Measurements from ENCODE around the gene SUMO3. TPM values are rescaled to one million over a fixed set of nuclear protein-coding genes. Genes with fewer than 3 reads are reported as not detected.

SUMO3 gene
- total RNA-seq, 4 donors from 2014 or later = 62.6 to 88.4 (median 67.4) TPM

DNA sequence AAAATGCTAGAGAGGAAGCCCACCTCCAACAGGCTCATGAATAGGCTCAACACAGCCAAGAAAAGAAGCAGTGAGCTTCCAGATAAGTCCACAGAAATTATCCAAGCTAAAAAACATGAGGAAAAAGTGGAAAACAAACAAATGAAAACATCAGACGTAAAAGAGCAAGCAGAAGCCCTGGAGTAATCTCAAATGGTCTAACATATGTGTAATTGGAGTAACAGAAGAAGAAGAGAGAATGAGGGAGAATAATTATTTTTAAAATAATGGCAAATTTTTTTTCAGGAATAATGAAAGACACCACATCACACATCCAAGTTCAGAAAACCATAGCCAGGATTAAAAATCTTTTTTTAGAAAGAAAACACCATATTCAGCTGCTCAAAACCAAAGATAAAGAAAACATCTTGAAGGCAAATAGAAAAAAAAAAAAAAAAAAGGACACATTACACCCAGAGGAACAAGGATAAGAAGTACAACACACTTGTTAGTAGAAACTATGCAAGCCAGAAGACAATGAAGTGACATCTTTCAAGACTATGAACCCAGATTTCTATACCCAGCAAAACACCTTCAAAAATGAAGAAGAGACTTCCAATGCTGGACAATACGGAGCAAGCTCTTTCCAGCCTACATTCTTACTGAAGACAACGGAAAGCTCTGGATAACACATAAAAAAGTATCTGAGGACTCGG is 10.6 kb upstream of the SUMO3 start:
- Histone ChIP-seq H3K4me3 (no peak overlapping the region), H3K27me3 (no peaks in the 10 kb centered on the region), H3K36me3 (no peaks in the 10 kb centered on the region), H3K27ac (no peak overlapping the region), H3K4me1 (no peaks in the 10 kb centered on the region), H3K9me3 (no peaks in the 10 kb centered on the region)
- intact Hi-C loops (cut with DNase I; ENCODE audit: low total_unique reads) = no loop called here
- no peak for DNase-seq
- TF ChIP-seq, protein P1, sequence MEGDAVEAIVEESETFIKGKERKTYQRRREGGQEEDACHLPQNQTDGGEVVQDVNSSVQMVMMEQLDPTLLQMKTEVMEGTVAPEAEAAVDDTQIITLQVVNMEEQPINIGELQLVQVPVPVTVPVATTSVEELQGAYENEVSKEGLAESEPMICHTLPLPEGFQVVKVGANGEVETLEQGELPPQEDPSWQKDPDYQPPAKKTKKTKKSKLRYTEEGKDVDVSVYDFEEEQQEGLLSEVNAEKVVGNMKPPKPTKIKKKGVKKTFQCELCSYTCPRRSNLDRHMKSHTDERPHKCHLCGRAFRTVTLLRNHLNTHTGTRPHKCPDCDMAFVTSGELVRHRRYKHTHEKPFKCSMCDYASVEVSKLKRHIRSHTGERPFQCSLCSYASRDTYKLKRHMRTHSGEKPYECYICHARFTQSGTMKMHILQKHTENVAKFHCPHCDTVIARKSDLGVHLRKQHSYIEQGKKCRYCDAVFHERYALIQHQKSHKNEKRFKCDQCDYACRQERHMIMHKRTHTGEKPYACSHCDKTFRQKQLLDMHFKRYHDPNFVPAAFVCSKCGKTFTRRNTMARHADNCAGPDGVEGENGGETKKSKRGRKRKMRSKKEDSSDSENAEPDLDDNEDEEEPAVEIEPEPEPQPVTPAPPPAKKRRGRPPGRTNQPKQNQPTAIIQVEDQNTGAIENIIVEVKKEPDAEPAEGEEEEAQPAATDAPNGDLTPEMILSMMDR (IDR thresholded peaks at IDR 0.05) = no peak
- TF ChIP-seq POLR2A (IDR thresholded peaks at IDR 0.05) = no peak

DNA sequence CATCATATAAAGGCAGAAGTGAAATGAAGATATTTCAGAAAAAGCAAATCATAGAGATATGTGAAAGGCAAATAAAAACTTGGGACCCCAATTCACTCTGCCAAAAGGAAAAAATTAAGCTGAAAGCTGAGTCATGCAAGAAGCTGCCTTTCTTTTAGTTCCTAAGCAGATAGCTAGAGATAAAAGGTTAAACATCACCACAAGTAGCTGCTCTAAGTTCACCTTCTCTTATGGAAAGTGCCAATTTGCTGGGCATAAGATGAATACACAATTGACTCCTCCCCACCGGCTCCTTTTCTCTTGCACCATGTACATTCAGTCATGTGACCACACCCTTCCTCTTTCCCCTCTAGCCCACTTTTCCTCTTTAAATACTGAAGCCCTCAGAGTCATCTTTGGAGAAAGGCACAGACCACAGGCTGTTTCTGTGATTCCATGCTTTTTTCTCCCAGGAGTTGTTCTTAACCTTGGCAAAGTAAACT is 5.4 kb upstream of the SUMO3 start:
- no peaks in the 10 kb centered on the region for H3K36me3 ChIP-seq
- TF ChIP-seq, protein P1 (IDR thresholded peaks at IDR 0.05) = no peak
- TF ChIP-seq POLR2A (IDR thresholded peaks at IDR 0.05) = no peak
- DNase-seq = no peak
- H3K27me3 ChIP-seq = no peaks in the 10 kb centered on the region
- no peak overlapping the region for H3K27ac ChIP-seq
- intact Hi-C loops (cut with DNase I; ENCODE audit: low total_unique reads) = no loop called here
- H3K4me1 ChIP-seq = peaks cover 0 to 5% of the 10 kb centered on the region in 2 donors
- H3K4me3 ChIP-seq = no peak overlapping the region
- peaks cover 0 to 8% of the 10 kb centered on the region in 2 donors for H3K9me3 ChIP-seq

DNA sequence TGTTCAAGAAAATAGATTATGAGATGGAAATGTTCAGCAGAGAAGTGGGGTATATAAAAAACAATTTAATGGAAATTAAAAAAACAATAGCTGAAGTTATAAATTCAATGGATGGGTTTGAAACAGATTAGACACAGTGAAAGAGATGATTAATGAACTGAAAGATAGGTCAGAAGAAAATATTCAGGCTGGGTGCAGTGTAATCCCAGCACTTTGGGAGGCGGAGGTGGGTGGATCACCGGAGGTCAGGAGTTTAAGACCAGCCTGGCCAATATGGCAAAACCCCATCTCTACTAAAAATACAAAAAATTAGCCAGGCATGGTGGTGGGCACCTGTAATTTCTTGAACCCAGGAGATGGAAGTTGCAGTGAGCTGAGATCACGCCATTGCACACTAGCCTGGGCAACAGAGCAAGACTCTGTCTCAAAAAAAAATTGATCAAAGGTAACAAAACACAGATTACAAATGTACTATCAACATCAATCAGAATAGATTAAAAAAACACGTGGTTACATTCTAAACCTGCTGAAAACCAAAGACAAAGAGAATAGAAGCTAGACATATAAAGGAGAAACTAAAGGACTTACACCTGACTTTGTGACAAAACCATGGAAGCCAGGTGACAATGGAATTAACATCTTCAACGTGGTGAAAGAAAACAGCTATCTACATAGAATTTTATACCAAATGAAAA is 4.8 kb upstream of the SUMO3 start:
- TF ChIP-seq, protein P1 (IDR thresholded peaks at IDR 0.05) = no peak
- no peak for TF ChIP-seq POLR2A (IDR thresholded peaks at IDR 0.05)
- peaks cover 0 to 8% of the 10 kb centered on the region in 2 donors for H3K9me3 ChIP-seq

DNA sequence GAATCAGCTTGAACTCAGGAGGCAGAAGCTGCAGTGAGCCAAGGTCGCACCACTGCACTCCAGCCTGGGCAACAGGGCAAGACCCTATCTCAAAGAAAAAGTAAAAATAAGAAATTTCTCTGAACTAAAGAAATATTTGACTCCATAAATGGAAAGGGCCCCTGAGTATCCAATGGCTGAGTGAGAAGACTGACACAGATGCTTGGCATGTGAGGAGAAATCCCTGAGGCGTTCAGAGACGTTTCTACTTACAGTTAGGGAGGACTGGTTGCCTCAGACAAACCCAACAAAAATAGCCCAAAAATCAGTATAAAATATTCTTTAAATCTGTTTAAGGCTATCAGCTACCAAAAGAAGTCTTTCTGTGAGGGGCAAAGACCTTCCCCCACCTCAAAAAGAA is 3.0 kb upstream of the SUMO3 start:
- Histone ChIP-seq H3K36me3 (no peaks in the 10 kb centered on the region), H3K4me1 (peaks cover 0 to 9% of the 10 kb centered on the region in 2 donors), H3K27me3 (no peaks in the 10 kb centered on the region), H3K4me3 (no peak overlapping the region), H3K27ac (no peak overlapping the region), H3K9me3 (peaks cover 0 to 8% of the 10 kb centered on the region in 2 donors)
- intact Hi-C loops (cut with DNase I; ENCODE audit: low total_unique reads) = no loop called here
- DNase-seq = no peak
- TF ChIP-seq, protein P1 (IDR thresholded peaks at IDR 0.05) = no peak
- no peak for TF ChIP-seq POLR2A (IDR thresholded peaks at IDR 0.05)

More for the DNA sequence above, 4.8 kb upstream of the SUMO3 start:
- DNase-seq = no peak
- Histone ChIP-seq H3K4me1 (peaks cover 0 to 5% of the 10 kb centered on the region in 2 donors), H3K27ac (no peak overlapping the region), H3K36me3 (no peaks in the 10 kb centered on the region), H3K4me3 (no peak overlapping the region), H3K27me3 (no peaks in the 10 kb centered on the region)
- intact Hi-C loops (cut with DNase I; ENCODE audit: low total_unique reads) = no loop called here
